AG10803 (cell line): ENCODE data around the gene RAB11FIP3.
"Not testable (repeated sequence)": the region's sequence is repeated elsewhere in the genome, so short reads cannot be mapped to it uniquely, and the experiment has no call there.

ENCODE experiments used
- DNase-seq: peaks from one replicate; pipeline ENCODE4 v3.0.0; 2010; ENCODE audit warnings: low read depth
- H3K4me3 ChIP-seq: 2 replicates; pipeline ENCODE4 v1.5.1; 2011; ENCODE audit warnings: mild to moderate bottlenecking, low read length, control low read depth
- TF ChIP-seq, protein P1 (sequence below): conservative IDR thresholded peaks from 2 replicates; pipeline ENCODE4 v1.5.1; 2011; ENCODE audit warnings: mild to moderate bottlenecking, low read length, control low read depth, inconsistent platforms

Gene RAB11FIP3

DNA sequence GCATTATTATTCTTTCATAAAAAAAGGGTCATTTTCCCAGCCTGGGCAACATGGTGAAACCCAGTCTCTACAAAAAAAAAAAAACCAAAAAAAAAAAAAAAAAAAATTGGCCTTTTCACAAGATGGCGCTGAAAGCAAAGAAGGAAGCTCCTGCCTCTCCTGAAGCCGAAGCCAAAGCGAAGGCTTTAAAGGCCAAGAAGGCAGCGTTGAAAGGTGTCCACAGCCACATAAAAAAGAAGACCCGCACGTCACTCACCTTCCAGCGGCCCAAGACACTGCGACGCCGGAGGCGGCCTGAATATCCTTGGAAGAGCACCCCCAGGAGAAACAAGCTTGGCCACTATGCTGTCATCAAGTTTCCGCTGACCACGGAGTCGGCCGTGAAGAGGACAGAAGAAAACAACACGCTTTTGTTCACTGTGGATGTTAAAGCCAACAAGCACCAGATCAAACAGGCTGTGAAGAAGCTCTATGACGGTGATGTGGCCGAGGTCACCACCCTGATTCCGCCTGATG lies 38.8 kb upstream of the RAB11FIP3 start:
- no peak overlapping the region for H3K4me3 ChIP-seq
- no peak for DNase-seq
- TF ChIP-seq, protein P1, sequence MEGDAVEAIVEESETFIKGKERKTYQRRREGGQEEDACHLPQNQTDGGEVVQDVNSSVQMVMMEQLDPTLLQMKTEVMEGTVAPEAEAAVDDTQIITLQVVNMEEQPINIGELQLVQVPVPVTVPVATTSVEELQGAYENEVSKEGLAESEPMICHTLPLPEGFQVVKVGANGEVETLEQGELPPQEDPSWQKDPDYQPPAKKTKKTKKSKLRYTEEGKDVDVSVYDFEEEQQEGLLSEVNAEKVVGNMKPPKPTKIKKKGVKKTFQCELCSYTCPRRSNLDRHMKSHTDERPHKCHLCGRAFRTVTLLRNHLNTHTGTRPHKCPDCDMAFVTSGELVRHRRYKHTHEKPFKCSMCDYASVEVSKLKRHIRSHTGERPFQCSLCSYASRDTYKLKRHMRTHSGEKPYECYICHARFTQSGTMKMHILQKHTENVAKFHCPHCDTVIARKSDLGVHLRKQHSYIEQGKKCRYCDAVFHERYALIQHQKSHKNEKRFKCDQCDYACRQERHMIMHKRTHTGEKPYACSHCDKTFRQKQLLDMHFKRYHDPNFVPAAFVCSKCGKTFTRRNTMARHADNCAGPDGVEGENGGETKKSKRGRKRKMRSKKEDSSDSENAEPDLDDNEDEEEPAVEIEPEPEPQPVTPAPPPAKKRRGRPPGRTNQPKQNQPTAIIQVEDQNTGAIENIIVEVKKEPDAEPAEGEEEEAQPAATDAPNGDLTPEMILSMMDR = no peak

DNA sequence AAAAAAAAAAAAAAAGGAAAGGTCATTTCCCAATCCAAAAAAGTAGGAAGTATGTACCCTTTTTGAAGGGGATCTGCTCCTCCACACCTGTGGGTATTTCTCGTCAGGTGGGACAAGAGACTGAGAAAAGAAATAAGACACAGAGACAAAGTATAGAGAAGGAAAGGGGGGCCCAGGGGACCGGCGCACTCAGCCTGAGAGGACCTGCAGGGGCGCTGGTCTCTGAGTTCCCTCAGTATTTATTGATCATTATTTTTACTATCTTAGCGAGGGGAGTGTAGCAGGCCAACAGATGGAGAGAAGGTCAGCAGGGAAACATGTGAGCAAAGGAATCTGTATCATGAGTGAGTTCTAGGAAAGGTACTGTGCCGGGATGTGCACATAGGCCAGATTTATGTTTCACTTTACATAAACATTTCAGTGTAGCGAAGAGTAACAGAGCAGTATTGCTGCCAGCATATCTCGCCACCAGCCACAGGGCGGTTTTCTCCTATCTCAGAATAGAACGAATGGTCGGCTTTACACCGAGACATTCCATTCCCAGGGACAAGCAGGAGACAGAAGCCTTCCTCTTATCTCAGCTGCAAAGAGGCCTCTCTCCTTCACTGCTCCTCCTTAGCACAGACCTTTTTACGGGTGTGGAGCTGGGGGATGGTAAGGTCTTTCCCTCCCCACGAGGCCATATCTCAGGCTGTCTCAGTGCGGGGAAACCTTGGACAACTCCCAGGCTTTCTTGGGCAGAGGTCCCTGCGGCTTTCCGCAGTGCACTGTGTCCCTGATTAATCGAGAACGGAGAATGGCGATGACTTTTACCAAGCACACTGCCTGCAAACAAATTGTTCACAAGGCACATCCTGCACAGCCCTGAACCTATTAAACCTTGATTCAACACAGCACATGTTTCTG lies 37.4 kb upstream of the RAB11FIP3 start:
- not testable (repeated sequence) for H3K4me3 ChIP-seq, DNase-seq

DNA sequence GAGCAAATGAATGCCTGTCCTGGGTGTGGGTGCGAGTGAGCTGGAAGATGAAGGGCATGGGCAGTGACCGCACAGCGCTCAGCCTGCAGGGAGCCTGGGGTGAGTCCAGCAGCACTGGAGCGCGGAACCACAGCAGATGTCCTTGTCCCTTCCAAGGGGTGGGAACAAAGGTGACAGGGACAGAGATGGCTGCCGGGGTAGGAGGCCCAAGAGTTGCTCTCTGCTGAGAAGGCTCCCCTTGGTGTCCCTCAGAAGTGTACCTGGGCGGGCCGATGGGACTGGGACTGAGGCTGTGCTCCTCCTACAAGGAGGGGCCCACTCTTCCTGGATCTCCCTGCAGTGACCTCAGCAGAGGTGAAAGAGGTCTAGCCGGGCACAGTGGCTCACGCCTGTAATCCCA lies 36.1 kb upstream of the RAB11FIP3 start:
- H3K4me3 ChIP-seq = no peak overlapping the region
- TF ChIP-seq, protein P1 = no peak
- DNase-seq = no peak

DNA sequence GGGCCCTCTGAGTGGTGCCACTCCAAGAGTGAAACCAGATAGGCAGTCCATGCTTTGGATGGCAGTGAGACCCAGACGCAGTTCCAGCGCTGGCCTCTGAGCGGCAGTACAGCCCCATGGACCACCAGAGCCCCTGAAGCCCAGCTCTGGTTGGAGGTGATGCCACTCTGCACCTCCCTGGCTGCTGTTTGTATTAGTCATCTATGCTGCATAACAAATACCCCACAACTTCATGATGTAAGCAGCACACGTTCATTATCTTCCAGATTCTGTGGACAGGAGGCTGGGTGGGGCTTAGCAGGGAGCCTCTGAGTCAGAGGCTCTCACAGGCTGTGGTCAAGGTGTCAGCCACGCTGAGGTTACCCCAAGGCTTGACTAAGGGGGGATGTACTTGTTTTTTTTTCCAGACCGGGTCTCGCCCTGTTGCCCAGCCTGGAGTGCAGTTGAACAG lies 33.5 kb upstream of the RAB11FIP3 start:
- TF ChIP-seq, protein P1 = peak; percentile 71
- DNase-seq = peak; percentile 64
- no peak overlapping the region for H3K4me3 ChIP-seq

- TF ChIP-seq, protein P1 = no peak
- H3K4me3 ChIP-seq = no peak overlapping the region
- DNase-seq = no peak
Measured at GRCh38 chr16:392450-393030, 32.9 kb upstream of the RAB11FIP3 start.

DNA sequence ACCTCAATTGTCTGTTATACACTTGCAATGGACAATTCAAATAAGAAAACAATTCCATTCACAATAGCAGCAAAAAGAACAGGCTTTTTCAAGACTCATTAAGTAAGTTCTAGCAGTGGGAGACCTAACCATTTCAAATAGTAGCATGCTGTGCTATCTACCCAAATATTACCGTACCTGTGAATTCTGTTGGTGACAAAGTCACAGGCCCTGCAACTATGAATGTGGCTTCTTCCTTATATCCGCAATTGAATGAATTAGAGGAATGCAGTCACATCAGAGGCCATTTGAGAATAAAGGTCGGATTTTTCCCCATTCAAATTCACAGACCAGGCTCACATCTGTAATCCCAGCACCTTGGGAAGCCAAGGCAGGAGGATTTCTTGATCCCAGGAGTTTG lies 29.2 kb upstream of the RAB11FIP3 start:
- TF ChIP-seq, protein P1 = no peak
- DNase-seq = no peak
- H3K4me3 ChIP-seq = peak overlapping the region; percentile 71

GRCh38 chr16:396605-397004 lies 28.8 kb upstream of the RAB11FIP3 start:
- DNase-seq = no peak
- peak overlapping the region; percentile 71 for H3K4me3 ChIP-seq
- TF ChIP-seq, protein P1 = no peak
